ENCODE data around the gene TMEM9. TPM values are rescaled to one million over a fixed set of nuclear protein-coding genes. Genes with fewer than 3 reads are reported as not detected.

TMEM9 gene
- total RNA-seq, 1 experiment from 2014 or later = 50.2 TPM

GRCh38 chr1:201093561-201093960, 60.7 kb downstream of the TMEM9 start:
- no peaks in the 10 kb centered on the region; the same call in 1 of the 2 replicates for H3K27me3 ChIP-seq (ENCODE audit: control insufficient read depth, insufficient read depth, low read length)
- H3K9me3 ChIP-seq (ENCODE audit: control insufficient read depth, insufficient read depth, low read depth, low read length) = no peaks in the 10 kb centered on the region
- TF ChIP-seq, protein P1, sequence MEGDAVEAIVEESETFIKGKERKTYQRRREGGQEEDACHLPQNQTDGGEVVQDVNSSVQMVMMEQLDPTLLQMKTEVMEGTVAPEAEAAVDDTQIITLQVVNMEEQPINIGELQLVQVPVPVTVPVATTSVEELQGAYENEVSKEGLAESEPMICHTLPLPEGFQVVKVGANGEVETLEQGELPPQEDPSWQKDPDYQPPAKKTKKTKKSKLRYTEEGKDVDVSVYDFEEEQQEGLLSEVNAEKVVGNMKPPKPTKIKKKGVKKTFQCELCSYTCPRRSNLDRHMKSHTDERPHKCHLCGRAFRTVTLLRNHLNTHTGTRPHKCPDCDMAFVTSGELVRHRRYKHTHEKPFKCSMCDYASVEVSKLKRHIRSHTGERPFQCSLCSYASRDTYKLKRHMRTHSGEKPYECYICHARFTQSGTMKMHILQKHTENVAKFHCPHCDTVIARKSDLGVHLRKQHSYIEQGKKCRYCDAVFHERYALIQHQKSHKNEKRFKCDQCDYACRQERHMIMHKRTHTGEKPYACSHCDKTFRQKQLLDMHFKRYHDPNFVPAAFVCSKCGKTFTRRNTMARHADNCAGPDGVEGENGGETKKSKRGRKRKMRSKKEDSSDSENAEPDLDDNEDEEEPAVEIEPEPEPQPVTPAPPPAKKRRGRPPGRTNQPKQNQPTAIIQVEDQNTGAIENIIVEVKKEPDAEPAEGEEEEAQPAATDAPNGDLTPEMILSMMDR (IDR thresholded peaks at IDR 0.05) = no peak
- TF ChIP-seq SIN3A (IDR thresholded peaks at IDR 0.05; ENCODE audit: borderline replicate concordance, insufficient read depth, low read depth, low read length) = no peak
- TF ChIP-seq POLR2AphosphoS5 (IDR thresholded peaks at IDR 0.05; ENCODE audit: low read depth, low read length) = no peak
- TF ChIP-seq TCF7L2 (IDR thresholded peaks at IDR 0.05; ENCODE audit: low read depth, low read length) = no peak
- TF ChIP-seq REST (IDR thresholded peaks at IDR 0.05; ENCODE audit: insufficient read depth in 1 of 2, low read depth in 2 of 2, low read length in 1 of 2) = no peak
- H3K27ac ChIP-seq (ENCODE audit: low read length) = no peak overlapping the region
- ChIA-PET CTCF (no interaction called here), POLR2A (no interaction called here)
- DNase-seq (ENCODE audit: low read depth, low spot score) (no peak), ATAC-seq (no peak)
- intact Hi-C loops (cut with micrococcal nuclease; ENCODE audit: unreplicated experiment) (no loop called here), in situ Hi-C loops (cut with HindIII; ENCODE audit: low pct_unique_long_range_greater_than_20kb, low sequenced_read_pairs) (no loop called here)
- no peak overlapping the region for H3K4me3 ChIP-seq (ENCODE audit: low read depth in 2 of 2, low read length in 2 of 2)
- H3K36me3 ChIP-seq (ENCODE audit: control insufficient read depth, insufficient read depth, low read length) = no peaks in the 10 kb centered on the region
- H3K4me1 ChIP-seq (ENCODE audit: control insufficient read depth, insufficient read depth, low read length) = no peaks in the 10 kb centered on the region
- BruUV-seq (replicated peaks) = no TSS peak

GRCh38 chr1:201092738-201093137, 61.5 kb downstream of the TMEM9 start:
- no peak for DNase-seq (ENCODE audit: low read depth, low spot score)
- BruUV-seq (replicated peaks) = no TSS peak
- Histone ChIP-seq H3K27me3 (ENCODE audit: control insufficient read depth, insufficient read depth, low read length) (no peaks in the 10 kb centered on the region; the same call in 1 of the 2 replicates), H3K27ac (ENCODE audit: low read length) (no peak overlapping the region), H3K4me3 (ENCODE audit: low read depth in 2 of 2, low read length in 2 of 2) (no peak overlapping the region), H3K4me1 (ENCODE audit: control insufficient read depth, insufficient read depth, low read length) (no peaks in the 10 kb centered on the region), H3K36me3 (ENCODE audit: control insufficient read depth, insufficient read depth, low read length) (no peaks in the 10 kb centered on the region), H3K9me3 (ENCODE audit: control insufficient read depth, insufficient read depth, low read depth, low read length) (no peaks in the 10 kb centered on the region)
- ATAC-seq = no peak
- intact Hi-C loops (cut with micrococcal nuclease; ENCODE audit: unreplicated experiment) = no loop called here
- ChIA-PET POLR2A (no interaction called here), CTCF (no interaction called here)
- in situ Hi-C loops (cut with HindIII; ENCODE audit: low pct_unique_long_range_greater_than_20kb, low sequenced_read_pairs) = no loop called here
- TF ChIP-seq SIN3A (IDR thresholded peaks at IDR 0.05; ENCODE audit: borderline replicate concordance, insufficient read depth, low read depth, low read length) = no peak
- no peak for TF ChIP-seq POLR2AphosphoS5 (IDR thresholded peaks at IDR 0.05; ENCODE audit: low read depth, low read length)
- TF ChIP-seq, protein P1 (IDR thresholded peaks at IDR 0.05) = no peak
- no peak for TF ChIP-seq TCF7L2 (IDR thresholded peaks at IDR 0.05; ENCODE audit: low read depth, low read length)
- no peak for TF ChIP-seq REST (IDR thresholded peaks at IDR 0.05; ENCODE audit: insufficient read depth in 1 of 2, low read depth in 2 of 2, low read length in 1 of 2)
